Measurements from ENCODE around the gene MEIS1. TPM values are rescaled to one million over a fixed set of nuclear protein-coding genes. Genes with fewer than 3 reads are reported as not detected.

Gene MEIS1
- total and polyA plus RNA-seq, 2 donors from 2014 or later = 7.3 to 36.7 TPM

GRCh38 chr2:66607152-66607551 lies 172.2 kb downstream of the MEIS1 start:
- H3K36me3 ChIP-seq (ENCODE audit: control insufficient read depth in 2 of 3, insufficient read depth in 3 of 3, low read length in 3 of 3) = no peaks in the 10 kb centered on the region
- DNase-seq (no peak), FAIRE-seq (no peak)
- no peaks in the 10 kb centered on the region for H3K9me3 ChIP-seq (ENCODE audit: control insufficient read depth in 2 of 3, insufficient read depth in 1 of 3, low read length in 3 of 3)
- no peaks in the 10 kb centered on the region for H3K27me3 ChIP-seq (ENCODE audit: control insufficient read depth, insufficient read depth, low read length)
- no peak overlapping the region for H3K9ac ChIP-seq (ENCODE audit: low read length in 3 of 3)
- no peaks in the 10 kb centered on the region for H3K4me1 ChIP-seq (ENCODE audit: control insufficient read depth in 2 of 3, insufficient read depth in 2 of 3, low read depth in 1 of 3, low read length in 3 of 3)
- intact Hi-C loops (cut with DNase I) = loop anchor here (10.0 kb wide), 1 partner anchor 68 kb away; no protein-coding TSS in a partner anchor
- H3K4me3 ChIP-seq (ENCODE audit: low read length in 3 of 3) = no peak overlapping the region
- no peak overlapping the region for H3K27ac ChIP-seq (ENCODE audit: low read depth in 2 of 2, low read length in 2 of 2)
- no peak for TF ChIP-seq CTCF (IDR thresholded peaks at IDR 0.05; ENCODE audit: borderline replicate concordance, extremely low read depth, insufficient read depth)

Measured in kidney (tissue), 14 donors.